Right ventricle myocardium superior (tissue), 1 donor: ENCODE measurements around the gene SRD5A1. TPM values are rescaled to one million over a fixed set of nuclear protein-coding genes. Genes with fewer than 3 reads are reported as not detected.

Source experiments
- ATAC-seq: fragments of 200-7000 bp; cut with Tn5 transposase; one replicate; pipeline ENCODE4 v1.9.1; 2020; ENCODE audit warnings: mild to moderate bottlenecking; ENCODE audit not compliant: poor library complexity
- DNase-seq: peaks from one replicate; pipeline ENCODE4 v3.0.0-alpha.2; 2020
- intact Hi-C: fragments of 100-400 bp; cut with DNase I; formaldehyde crosslinking; loops from one replicate; pipeline ENCODE4 v1.11.2; 2022
- long read RNA-seq: library from polyadenylated mRNA; unstranded; transcript quantifications from one replicate; pipeline ENCODE4 v2.0.0, GENCODE V29; 2021
- total RNA-seq: library from RNA; stranded (reverse); fragmentation: NEBNext Ultra II Directional; extraction: Animal tissue kit (Norgen Biotek cat#: 25700); gene quantifications from one replicate; pipeline ENCODE4 v1.2.1, GENCODE V29; 2021
- donor health status: DM: no; HTN: yes; CAD: no; lungs with severe emphysema.

SRD5A1 gene, protein sequence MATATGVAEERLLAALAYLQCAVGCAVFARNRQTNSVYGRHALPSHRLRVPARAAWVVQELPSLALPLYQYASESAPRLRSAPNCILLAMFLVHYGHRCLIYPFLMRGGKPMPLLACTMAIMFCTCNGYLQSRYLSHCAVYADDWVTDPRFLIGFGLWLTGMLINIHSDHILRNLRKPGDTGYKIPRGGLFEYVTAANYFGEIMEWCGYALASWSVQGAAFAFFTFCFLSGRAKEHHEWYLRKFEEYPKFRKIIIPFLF
- total RNA-seq: 2.1 TPM
- long read RNA-seq, full-length matches to known transcripts: 3 of 4 reads
- long read RNA-seq, partial matches to known transcripts: 0 of 4 reads
- long read RNA-seq, other reads (novel, unspliced or antisense): 1 of 4 reads

GRCh38 chr5:6632888-6633468 lies at the start of gene SRD5A1, which contains the start of gene NSUN2:
Gene SRD5A1 (plus strand): TSS chr5:6633440. CDS start chr5:6633577, 137 bp downstream.
Gene NSUN2 (minus strand): TSS chr5:6633044. CDS start chr5:6632979, 65 bp downstream.
- DNase-seq (peak; percentile 94), ATAC-seq (peak; percentile 99)
- intact Hi-C loops: loop anchor here (2.0 to 5.0 kb wide), 2 partner anchors 80 to 114 kb away; partner anchors contain the start of gene TENT4A

DNA sequence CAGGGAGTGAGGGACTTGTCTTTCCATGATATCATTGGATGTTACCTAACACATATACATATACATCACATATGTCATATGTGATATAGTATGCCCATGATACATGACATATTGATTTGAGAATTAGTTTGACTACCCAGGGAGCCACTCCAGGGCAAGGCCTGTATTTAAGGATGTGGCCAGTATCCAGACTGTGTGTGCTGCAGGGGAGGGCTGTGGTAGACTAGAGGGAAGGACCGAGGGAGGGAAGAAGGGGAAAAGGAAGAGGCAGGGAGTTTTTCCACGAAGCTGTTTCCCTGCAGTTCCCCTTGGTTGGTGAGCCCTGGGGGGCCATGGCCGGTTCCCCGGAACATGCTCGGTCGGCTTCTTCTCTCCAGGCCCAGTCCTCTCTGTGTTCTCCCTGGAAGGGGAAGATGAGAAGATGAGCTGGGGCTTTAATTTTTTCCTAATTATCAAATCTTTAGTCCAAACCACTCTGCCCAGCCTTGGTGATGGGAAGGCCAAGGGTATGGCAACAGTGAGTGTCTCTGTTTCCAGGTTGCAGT lies 49.1 kb upstream of the SRD5A1 start:
- DNase-seq (no peak), ATAC-seq (no peak)
- intact Hi-C loops: no loop called here

DNA sequence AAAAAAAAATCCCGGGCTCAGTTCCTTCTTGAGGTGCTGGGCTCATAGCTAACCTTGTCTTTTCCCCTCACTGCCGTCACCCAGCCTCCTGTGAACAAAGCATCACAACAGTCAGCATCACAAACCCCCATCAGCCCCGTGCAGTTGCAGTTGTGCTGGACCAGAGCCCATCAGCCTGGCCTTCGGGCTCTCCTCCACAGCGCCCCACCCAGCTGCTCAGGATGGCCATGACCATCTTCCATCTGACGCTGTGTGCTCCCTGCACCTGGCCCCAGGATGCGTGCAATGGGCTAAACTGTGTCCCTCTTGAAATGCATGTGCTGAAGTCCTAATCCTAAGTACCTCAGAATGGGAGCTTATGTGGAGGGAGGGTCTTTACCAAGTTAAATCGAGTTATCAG lies 48.5 kb upstream of the SRD5A1 start:
- DNase-seq (no peak), ATAC-seq (no peak)
- intact Hi-C loops: no loop called here

GRCh38 chr5:6585168-6585567 lies 48.1 kb upstream of the SRD5A1 start:
- intact Hi-C loops: no loop called here
- ATAC-seq (no peak), DNase-seq (no peak)

DNA sequence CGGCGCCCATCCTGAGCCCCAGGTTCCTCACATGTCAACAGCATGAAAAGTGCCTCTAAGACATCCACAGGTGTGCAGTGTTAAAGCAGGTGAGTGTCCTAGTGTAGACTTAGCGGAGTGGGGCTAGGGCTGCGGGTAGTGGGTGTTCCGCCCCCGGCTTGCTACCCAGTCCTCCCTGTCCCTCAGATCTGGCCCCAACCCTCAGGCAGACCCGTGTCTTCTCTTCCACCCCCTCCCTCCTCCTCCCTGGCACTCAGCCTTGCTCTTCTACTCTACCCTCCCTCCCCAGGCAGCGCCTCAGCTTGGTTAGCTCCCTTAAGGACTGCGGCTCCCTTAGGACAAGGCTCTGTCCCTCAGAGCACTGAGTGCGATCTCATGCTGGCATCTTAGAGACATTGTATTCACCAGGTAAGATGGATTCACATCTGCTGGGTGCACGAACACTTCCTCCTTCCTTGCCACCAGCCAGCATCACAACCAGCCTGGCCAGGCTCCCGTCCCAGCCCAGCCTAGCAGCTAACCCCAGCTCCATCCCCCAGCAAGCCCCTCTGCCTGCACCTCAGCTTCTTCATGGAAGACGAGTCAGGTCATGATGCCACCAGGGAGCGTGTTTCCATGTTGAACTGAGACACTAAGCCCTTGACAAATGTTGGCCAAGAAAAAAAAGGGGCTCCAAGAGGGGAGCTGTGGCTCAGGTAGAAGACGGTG lies 47.1 kb upstream of the SRD5A1 start:
- intact Hi-C loops: no loop called here
- ATAC-seq: no peak
- DNase-seq: no peak

DNA sequence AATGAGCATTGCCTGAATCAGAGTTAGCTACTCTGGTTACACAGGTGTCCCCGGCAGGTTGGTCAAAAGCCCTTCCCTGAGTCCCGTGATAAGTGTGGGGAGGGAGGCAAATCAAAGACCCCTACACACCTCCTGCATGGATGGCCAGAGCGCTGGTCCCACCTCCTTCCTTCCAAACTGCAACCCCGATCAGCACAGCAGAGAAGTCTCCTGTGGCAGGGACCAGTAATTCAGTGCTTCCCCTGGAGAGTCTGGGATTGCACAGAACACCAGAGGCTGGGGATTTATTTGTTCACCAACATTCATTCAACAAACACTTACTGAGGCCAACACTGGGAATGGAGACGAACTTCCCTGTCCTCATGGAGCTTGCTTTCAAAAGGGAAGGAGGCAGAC lies 46.6 kb upstream of the SRD5A1 start:
- ATAC-seq (no peak), DNase-seq (no peak)
- intact Hi-C loops: no loop called here

DNA sequence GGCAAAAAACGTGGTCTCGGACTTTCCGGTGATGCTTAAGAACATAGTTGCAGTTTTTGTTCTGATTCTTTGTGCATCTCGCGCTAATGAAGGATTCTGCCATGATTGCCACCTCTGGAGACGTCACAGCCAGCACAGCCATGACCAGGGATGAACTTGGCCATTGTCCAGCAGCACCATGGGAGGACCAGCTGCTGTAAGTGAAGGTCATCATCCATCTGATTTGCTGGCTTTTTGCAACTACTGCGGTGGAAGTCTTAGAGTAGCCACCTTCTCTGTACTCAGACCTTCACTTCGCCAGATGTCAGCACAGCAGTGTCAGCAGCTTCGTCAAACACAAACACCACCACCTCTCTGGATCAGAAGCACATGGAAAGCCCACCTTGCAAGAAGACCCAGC lies 46.1 kb upstream of the SRD5A1 start:
- DNase-seq (no peak), ATAC-seq (no peak)
- intact Hi-C loops: no loop called here

DNA sequence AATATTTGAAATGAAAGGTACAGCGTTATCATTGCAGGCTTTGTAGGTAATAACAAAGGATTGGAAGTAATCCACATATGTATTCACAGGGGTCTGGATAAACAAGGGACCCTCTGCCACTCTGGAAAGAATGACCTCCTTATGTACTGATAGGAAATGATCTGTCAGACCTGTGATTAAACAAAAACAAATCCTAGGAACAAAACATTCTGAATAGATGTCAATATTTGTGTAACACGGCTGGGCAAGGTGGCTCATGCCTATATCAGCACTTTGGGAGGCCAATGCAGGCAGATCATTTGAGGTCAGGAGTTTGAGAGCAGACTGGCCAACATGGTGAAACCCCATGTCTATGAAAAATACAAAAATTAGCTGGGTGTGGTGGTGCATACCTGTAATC lies 42.7 kb upstream of the SRD5A1 start:
- intact Hi-C loops: no loop called here
- no peak for ATAC-seq

GRCh38 chr5:6591671-6592288 lies 41.5 kb upstream of the SRD5A1 start:
- no peak for ATAC-seq
- DNase-seq: no peak
- intact Hi-C loops: no loop called here

More for the DNA sequence above, 42.7 kb upstream of the SRD5A1 start:
- DNase-seq: no peak

- DNase-seq (no peak), ATAC-seq (no peak)
- intact Hi-C loops: no loop called here
These were observed 40.6 kb upstream of the SRD5A1 start for GRCh38 chr5:6592601-6593000.

DNA sequence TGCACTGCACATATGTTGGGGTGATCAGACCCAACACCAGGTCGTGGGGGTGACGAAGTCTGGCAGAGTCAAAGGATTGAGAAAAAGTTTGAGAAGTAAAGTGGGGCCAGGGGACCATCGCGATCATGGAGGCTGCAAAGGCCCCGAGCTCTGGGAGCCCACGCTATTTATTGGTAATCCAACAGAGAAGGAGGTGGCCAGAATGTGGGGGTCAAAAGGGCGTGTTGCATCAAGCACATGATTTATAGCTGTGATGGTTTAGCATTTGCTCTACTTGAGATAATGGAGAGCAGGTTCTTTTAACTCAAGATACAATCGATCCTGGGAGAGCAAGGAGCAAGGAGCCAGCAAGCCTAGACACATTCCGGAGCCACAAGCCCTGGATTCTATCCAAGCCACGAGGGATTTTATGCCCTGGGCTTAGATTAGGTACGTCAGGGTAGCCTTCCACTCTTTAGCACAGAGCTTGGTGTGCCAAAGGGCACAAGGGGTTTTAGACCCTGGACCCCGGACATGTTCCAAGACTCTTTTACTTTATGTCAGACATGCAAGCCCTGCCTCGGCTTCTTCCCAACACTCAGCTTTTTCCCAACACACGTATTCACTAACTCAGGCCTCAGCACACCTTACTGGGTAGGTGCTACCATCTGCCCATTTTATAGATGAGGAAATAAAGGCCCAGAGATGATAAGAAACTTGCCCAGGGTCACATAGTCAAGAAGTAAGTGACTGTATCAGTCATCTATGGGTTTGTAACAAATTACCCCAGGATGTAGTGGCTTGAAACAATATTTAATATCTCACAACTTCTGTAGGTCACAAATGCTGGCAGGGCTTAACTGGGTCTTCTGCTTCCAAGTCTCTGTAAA lies 39.9 kb upstream of the SRD5A1 start:
- ATAC-seq: no peak
- no peak for DNase-seq
- intact Hi-C loops: no loop called here

DNA sequence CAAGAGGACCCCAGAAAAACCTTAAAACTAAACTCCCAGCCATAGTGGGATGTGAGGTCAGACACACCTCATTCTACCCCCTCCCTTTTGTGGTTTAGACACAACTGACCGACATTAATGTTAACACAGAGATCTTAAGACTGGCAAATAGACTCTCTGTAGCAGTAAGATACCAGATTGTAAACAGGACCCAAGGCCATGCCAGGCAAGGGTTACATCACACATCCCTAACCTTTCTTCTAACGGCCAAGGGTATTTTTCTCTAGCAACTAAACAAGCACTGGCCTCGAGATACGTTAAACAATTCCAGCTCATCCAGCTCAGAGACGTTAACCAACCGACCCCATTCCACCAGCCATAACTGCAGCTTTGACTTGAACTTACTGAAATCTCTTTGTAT lies 39.2 kb upstream of the SRD5A1 start:
- DNase-seq (no peak), ATAC-seq (no peak)
- intact Hi-C loops: no loop called here

DNA sequence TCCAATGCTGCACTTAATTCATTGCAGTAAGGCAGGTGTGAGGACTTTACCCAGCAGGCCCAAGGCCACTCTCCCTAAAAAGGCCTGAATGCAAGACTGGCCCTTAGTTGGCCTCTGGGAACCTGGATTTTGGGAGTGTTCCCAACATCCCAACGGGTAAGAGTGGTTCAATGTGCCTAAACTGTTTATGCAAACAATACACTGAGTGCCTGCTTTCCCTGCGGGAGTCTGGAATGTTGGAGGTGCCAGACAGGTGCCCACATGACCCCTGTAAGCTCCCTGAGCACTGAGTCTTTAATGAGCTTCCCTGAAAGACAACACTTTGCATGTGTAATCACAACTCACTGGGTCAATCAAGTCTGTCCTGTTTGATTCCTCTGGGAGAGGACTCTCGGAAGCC lies 37.8 kb upstream of the SRD5A1 start:
- no peak for DNase-seq
- intact Hi-C loops: no loop called here

GRCh38 chr5:6596388-6596787 lies 36.9 kb upstream of the SRD5A1 start:
- intact Hi-C loops: no loop called here
- ATAC-seq (no peak), DNase-seq (no peak)

More for the DNA sequence above, 37.8 kb upstream of the SRD5A1 start:
- no peak for ATAC-seq

GRCh38 chr5:6597557-6597956 lies 35.7 kb upstream of the SRD5A1 start:
- intact Hi-C loops: no loop called here
- ATAC-seq: no peak

GRCh38 chr5:6598351-6598900 lies 34.8 kb upstream of the SRD5A1 start:
- intact Hi-C loops: no loop called here
- ATAC-seq (peak; percentile 86), DNase-seq (no peak)

More at GRCh38 chr5:6597557-6597956, 35.7 kb upstream of the SRD5A1 start:
- no peak for DNase-seq

DNA sequence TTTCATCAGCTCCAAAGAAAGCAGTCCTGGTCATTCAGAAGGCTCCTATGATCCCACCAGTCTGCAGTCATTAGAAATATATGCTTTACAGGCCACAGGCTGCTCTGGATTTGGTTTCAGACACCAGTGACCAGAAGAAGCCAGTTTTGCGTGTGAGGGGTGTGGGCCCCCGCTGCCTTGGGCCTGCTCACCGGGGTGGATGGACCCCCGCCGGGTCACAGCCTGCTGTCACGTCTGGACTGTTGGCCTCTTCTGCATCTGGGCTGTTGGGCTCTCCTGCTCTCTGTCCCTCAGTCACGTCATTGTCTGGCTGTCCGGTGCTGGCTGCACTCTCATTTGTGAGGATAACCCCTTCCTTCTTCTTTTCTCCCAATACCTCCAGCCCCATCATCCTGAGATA lies 33.5 kb upstream of the SRD5A1 start:
- intact Hi-C loops: no loop called here
- no peak for ATAC-seq
- no peak for DNase-seq

DNA sequence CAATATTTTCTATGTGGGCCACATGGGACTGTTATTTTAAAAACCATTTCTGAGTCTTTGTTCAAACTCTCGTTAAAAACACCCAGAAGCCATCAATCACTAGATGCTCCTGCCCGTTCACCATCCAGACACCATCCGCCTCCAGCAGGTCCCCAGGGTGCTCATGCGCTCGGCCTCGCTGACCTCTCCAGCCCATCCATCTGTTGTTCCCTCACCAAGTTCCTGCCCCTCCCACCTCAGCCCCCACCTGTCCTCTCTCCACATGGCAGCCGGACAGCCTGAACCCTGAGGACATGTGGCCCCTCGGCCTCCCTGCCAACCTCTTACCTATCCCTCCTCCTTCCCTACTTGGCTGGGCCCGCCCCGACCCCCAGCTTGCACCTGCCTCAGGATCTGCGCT lies 32.0 kb upstream of the SRD5A1 start:
- intact Hi-C loops: no loop called here
- DNase-seq (no peak), ATAC-seq (no peak)
